Measurements from ENCODE around the gene FAM228A.
"Not testable (repeated sequence)": the region's sequence is repeated elsewhere in the genome, so short reads cannot be mapped to it uniquely, and the experiment has no call there.

FAM228A gene

GRCh38 chr2:24189551-24189950, 14.7 kb downstream of the FAM228A start:
- H3K9me3 ChIP-seq (ENCODE audit: insufficient read depth, low read length, severe bottlenecking), result no peaks in the 10 kb centered on the region
- TF ChIP-seq EZH2 (IDR thresholded peaks at IDR 0.05; ENCODE audit: borderline replicate concordance, low read depth, low read length, severe bottlenecking) (no peak), CTCF (IDR thresholded peaks at IDR 0.05; ENCODE audit: borderline replicate concordance, extremely low read depth, low read length, poor library complexity, severe bottlenecking) (no peak)
- H3K4me2 ChIP-seq (ENCODE audit: insufficient read depth, low read length), result no peak overlapping the region
- H3K27ac ChIP-seq (ENCODE audit: low read length), result no peak overlapping the region
- no peak overlapping the region for H3K9ac ChIP-seq (ENCODE audit: low read depth, low read length)
- no peak overlapping the region for H3K4me3 ChIP-seq (ENCODE audit: low read depth in 1 of 2, low read length in 2 of 2)
- H2AFZ ChIP-seq (ENCODE audit: low read depth, low read length), result no peak overlapping the region
- H4K20me1 ChIP-seq (ENCODE audit: insufficient read depth, low read length), result no peaks in the 10 kb centered on the region
- no peaks in the 10 kb centered on the region for H3K27me3 ChIP-seq (ENCODE audit: insufficient read depth, low read length, poor library complexity)
- no peaks in the 10 kb centered on the region for H3K36me3 ChIP-seq (ENCODE audit: insufficient read depth, low read length)
- H3K79me2 ChIP-seq (ENCODE audit: insufficient read depth, low read length), result no peaks in the 10 kb centered on the region
- H3K4me1 ChIP-seq (ENCODE audit: insufficient read depth, low read length), result no peaks in the 10 kb centered on the region
- no peak for DNase-seq
- no peak for ATAC-seq (ENCODE audit: insufficient read depth, low read depth)

- Histone ChIP-seq H3K4me1 (ENCODE audit: insufficient read depth, low read length) (no peaks in the 10 kb centered on the region), H3K27ac (ENCODE audit: low read length) (no peak overlapping the region), H3K4me3 (ENCODE audit: low read depth in 1 of 2, low read length in 2 of 2) (no peak overlapping the region), H3K79me2 (ENCODE audit: insufficient read depth, low read length) (no peaks in the 10 kb centered on the region), H4K20me1 (ENCODE audit: insufficient read depth, low read length) (no peaks in the 10 kb centered on the region), H3K9me3 (ENCODE audit: insufficient read depth, low read length, severe bottlenecking) (no peaks in the 10 kb centered on the region), H2AFZ (ENCODE audit: low read depth, low read length) (no peak overlapping the region; the same call in 1 of the 2 replicates), H3K4me2 (ENCODE audit: insufficient read depth, low read length) (no peak overlapping the region), H3K36me3 (ENCODE audit: insufficient read depth, low read length) (no peaks in the 10 kb centered on the region), H3K9ac (ENCODE audit: low read depth, low read length) (no peak overlapping the region), H3K27me3 (ENCODE audit: insufficient read depth, low read length, poor library complexity) (no peaks in the 10 kb centered on the region)
- TF ChIP-seq CTCF (IDR thresholded peaks at IDR 0.05; ENCODE audit: borderline replicate concordance, extremely low read depth, low read length, poor library complexity, severe bottlenecking) (no peak), EZH2 (IDR thresholded peaks at IDR 0.05; ENCODE audit: borderline replicate concordance, low read depth, low read length, severe bottlenecking) (no peak)
- no peak for ATAC-seq (ENCODE audit: insufficient read depth, low read depth)
- no peak for DNase-seq
These were observed 15.7 kb downstream of the FAM228A start for GRCh38 chr2:24190503-24190902.

DNA sequence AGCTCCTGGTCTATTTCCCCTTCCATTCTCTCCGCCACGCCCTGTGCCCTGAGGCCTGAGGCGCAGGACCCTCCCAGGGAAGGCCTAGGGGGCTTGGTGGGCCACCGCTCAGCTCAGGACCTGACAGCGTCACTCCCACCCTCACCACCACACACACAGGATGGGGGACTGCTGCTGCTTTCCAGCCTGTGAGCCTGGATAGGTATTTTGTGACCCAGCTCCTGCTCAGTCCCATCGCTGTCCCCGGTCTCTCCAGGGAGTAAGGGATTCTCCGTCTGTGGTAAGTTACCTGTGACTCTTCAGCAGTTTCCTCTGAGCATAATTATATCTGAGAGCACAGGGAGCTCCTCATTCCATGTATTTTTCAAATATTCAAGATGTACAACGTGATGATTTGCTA, 16.3 kb downstream of the FAM228A start:
- H3K79me2 ChIP-seq (ENCODE audit: insufficient read depth, low read length), result no peaks in the 10 kb centered on the region
- H3K4me1 ChIP-seq (ENCODE audit: insufficient read depth, low read length), result no peaks in the 10 kb centered on the region
- no peak overlapping the region for H3K9ac ChIP-seq (ENCODE audit: low read depth, low read length)
- ATAC-seq (ENCODE audit: insufficient read depth, low read depth) (no peak), DNase-seq (no peak)
- H3K4me2 ChIP-seq (ENCODE audit: insufficient read depth, low read length), result no peak overlapping the region
- TF ChIP-seq CTCF (IDR thresholded peaks at IDR 0.05; ENCODE audit: borderline replicate concordance, extremely low read depth, low read length, poor library complexity, severe bottlenecking), result no peak
- no peak for TF ChIP-seq EZH2 (IDR thresholded peaks at IDR 0.05; ENCODE audit: borderline replicate concordance, low read depth, low read length, severe bottlenecking)
- no peaks in the 10 kb centered on the region for H4K20me1 ChIP-seq (ENCODE audit: insufficient read depth, low read length)
- H2AFZ ChIP-seq (ENCODE audit: low read depth, low read length), result no peak overlapping the region
- no peaks in the 10 kb centered on the region for H3K9me3 ChIP-seq (ENCODE audit: insufficient read depth, low read length, severe bottlenecking)
- no peaks in the 10 kb centered on the region for H3K27me3 ChIP-seq (ENCODE audit: insufficient read depth, low read length, poor library complexity)
- H3K4me3 ChIP-seq (ENCODE audit: low read depth in 1 of 2, low read length in 2 of 2), result no peak overlapping the region
- no peaks in the 10 kb centered on the region for H3K36me3 ChIP-seq (ENCODE audit: insufficient read depth, low read length)
- H3K27ac ChIP-seq (ENCODE audit: low read length), result no peak overlapping the region

- H3K4me2 ChIP-seq (ENCODE audit: insufficient read depth, low read length), result no peak overlapping the region
- no peaks in the 10 kb centered on the region for H4K20me1 ChIP-seq (ENCODE audit: insufficient read depth, low read length)
- H3K4me1 ChIP-seq (ENCODE audit: insufficient read depth, low read length), result no peaks in the 10 kb centered on the region
- no peak for ATAC-seq (ENCODE audit: insufficient read depth, low read depth)
- no peak overlapping the region for H2AFZ ChIP-seq (ENCODE audit: low read depth, low read length)
- H3K27ac ChIP-seq (ENCODE audit: low read length), result no peak overlapping the region
- H3K27me3 ChIP-seq (ENCODE audit: insufficient read depth, low read length, poor library complexity), result no peaks in the 10 kb centered on the region
- no peaks in the 10 kb centered on the region for H3K9me3 ChIP-seq (ENCODE audit: insufficient read depth, low read length, severe bottlenecking)
- TF ChIP-seq CTCF (IDR thresholded peaks at IDR 0.05; ENCODE audit: borderline replicate concordance, extremely low read depth, low read length, poor library complexity, severe bottlenecking) (no peak), EZH2 (IDR thresholded peaks at IDR 0.05; ENCODE audit: borderline replicate concordance, low read depth, low read length, severe bottlenecking) (no peak)
- no peak for DNase-seq
- no peaks in the 10 kb centered on the region for H3K79me2 ChIP-seq (ENCODE audit: insufficient read depth, low read length)
- H3K9ac ChIP-seq (ENCODE audit: low read depth, low read length), result no peak overlapping the region
- H3K36me3 ChIP-seq (ENCODE audit: insufficient read depth, low read length), result no peaks in the 10 kb centered on the region
- no peak overlapping the region for H3K4me3 ChIP-seq (ENCODE audit: low read depth in 1 of 2, low read length in 2 of 2)
These were observed 17.0 kb downstream of the FAM228A start for GRCh38 chr2:24191848-24192247.

DNA sequence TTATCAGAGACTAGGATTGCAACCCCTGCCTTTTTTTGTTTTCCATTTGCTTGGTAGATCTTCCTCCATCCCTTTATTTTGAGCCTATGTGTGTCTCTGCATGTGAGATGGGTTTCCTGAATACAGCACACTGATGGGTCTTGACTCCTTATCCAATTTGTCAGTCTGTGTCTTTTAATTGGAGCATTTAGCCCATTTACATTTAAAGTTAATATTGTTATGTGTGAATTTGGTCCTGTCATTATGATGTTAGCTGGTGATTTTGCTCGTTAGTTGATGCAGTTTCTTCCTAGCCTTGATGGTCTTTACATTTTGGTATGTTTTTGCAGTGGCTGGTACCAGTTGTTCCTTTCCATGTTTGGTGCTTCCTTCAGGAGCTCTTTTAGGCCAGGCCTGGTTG, 22.4 kb downstream of the FAM228A start:
- not testable (repeated sequence) for H3K9ac ChIP-seq (ENCODE audit: low read depth, low read length); H3K27ac ChIP-seq (ENCODE audit: low read length); H3K36me3 ChIP-seq (ENCODE audit: insufficient read depth, low read length); H3K9me3 ChIP-seq (ENCODE audit: insufficient read depth, low read length, severe bottlenecking); H3K4me1 ChIP-seq (ENCODE audit: insufficient read depth, low read length); H3K27me3 ChIP-seq (ENCODE audit: insufficient read depth, low read length, poor library complexity); H2AFZ ChIP-seq (ENCODE audit: low read depth, low read length); DNase-seq; H3K4me2 ChIP-seq (ENCODE audit: insufficient read depth, low read length); H3K79me2 ChIP-seq (ENCODE audit: insufficient read depth, low read length); H3K4me3 ChIP-seq (ENCODE audit: low read depth in 1 of 2, low read length in 2 of 2); ATAC-seq (ENCODE audit: insufficient read depth, low read depth); H4K20me1 ChIP-seq (ENCODE audit: insufficient read depth, low read length)

All from DND-41 (cell line).